GM12801 (cell line): ENCODE results near the gene GABARAPL2.

Experiments used
- CTCF ChIP-seq: IDR thresholded peaks from one replicate; pipeline ENCODE4 v1.5.1; 2011; ENCODE audit warnings: control low read depth; ENCODE audit not compliant: insufficient read length; ENCODE audit errors: extremely low read depth

Gene GABARAPL2

GRCh38 chr16:75566040-75566757 is at the start of gene GABARAPL2:
Gene GABARAPL2, plus strand, starts transcription at chr16:75566379. Its CDS starts 108 bp downstream, at chr16:75566487.
- TF ChIP-seq CTCF: no peak

GRCh38 chr16:75519175-75519574 is 47.0 kb upstream of the GABARAPL2 start:
- no peak for TF ChIP-seq CTCF

- TF ChIP-seq CTCF: no peak
Observed at GRCh38 chr16:75526032-75526790, 40.0 kb upstream of the GABARAPL2 start.

- TF ChIP-seq CTCF: no peak
Observed at GRCh38 chr16:75527825-75528299, 38.3 kb upstream of the GABARAPL2 start.

GRCh38 chr16:75529056-75529905 is 36.9 kb upstream of the GABARAPL2 start:
- no peak for TF ChIP-seq CTCF

- TF ChIP-seq CTCF: no peak
Observed at GRCh38 chr16:75529959-75530358, 36.2 kb upstream of the GABARAPL2 start.
